GM19240 (cell line): ENCODE measurements around the gene TSSK2.
A peak's percentile ranks its signal among the peaks of the same experiment; 100 is the strongest.

Source experiments
- DNase-seq: peaks from one replicate; pipeline ENCODE4 v3.0.0; 2011; ENCODE audit warnings: low spot score; ENCODE audit not compliant: insufficient read length

The TSSK2 gene

DNA sequence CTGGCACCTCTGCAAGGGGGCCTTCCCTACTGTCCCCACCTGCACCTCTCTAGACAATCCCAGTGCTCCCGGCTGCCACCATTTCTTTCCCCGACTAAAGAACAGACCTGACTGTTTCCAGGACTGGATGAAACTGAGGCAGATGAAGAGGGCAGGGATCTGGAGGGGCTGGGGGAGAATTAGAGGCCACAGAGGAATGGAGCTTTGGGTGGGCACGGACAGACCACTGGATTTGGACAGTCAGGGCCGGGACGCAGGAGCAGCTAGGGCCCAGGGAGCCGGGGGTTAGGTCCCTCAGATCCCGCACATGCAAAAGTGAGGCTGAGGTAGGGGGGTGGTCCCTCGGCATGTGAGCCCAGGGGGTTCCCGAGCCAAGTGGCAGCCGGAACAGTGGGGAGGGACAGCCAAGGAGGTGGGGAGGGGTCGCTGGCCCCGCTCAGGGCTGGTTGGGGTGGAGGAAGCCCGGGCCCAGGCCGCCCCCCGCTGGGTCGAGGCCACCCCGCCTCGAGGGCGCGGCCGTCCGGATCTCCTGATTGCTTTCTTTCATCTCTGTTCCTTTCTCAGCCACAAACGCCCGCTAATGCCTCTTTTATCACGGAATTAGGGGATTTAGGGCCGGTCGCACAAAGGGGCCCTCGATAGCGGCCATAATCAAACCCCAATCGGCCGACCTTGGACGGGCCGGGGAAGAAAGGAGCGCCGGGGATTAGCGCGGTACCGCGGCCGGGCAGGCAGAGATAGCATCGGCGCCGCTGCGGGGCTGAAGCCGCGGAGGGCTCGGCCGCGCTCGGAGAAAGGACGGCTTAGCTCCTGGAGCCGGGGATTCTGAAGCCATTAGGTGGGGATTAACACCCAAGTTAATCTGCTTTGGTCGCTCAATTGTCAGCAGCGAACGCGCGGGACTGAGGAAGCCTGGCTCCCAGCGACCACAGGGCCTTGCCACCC lies 38.2 kb downstream of the TSSK2 start:
- DNase-seq, result no peak

DNA sequence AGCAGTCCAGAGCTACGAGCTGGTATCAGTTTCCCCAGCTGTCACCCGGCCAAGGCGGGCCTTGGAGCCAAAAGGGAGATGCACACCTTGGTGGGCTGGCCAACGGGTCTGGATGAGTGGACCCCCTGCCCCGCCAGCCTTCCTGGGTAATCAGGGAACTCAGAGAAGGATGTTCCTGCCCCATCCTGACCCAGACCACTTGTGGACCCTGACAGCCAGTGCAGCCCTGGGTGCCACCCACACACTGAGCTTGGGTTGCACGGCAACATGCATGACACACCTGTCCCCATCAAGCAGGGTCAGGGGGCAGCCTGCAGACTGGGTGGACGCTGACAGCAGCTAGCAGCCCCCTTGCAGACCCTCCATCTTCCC lies 38.8 kb downstream of the TSSK2 start:
- no peak for DNase-seq

DNA sequence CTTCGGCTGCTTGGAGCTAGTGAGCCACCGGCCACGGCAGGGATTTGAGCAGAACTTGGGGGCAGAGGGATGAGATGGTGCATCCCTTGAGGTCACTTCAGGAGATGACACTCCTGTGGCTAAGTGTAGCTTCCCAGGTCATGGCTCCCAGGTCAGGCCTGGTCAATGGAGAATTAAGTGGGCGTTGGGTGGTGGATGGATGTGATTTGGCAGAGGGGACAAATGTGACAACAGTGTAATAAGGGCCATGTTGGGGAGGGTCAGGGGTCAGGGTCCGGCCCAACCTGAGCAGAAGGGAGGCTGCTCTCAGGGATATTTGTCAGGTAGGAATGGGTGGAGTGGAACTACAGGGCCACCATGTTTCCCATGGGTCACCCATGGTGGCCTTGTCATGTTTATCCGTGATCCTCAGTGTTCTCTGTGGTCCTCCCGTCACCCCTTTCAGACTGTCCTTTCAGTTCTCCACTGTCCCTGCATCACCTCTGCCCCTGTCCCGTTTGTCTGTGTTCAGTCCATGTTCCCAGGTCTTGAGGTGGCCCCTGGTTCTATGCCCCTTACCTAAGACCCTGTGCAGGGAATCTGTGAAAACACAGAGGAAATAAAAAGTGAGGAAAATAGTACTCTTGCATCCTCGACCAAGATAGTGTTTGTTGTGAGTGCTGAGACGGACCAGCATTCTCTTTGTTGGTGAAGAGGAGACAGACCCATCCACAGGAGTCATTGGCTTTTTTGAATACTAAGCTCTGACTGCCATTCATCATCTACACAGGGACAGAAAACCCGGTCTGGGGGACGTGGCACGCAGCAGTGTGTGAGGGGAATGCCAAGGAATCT lies 41.3 kb downstream of the TSSK2 start:
- no peak for DNase-seq

DNA sequence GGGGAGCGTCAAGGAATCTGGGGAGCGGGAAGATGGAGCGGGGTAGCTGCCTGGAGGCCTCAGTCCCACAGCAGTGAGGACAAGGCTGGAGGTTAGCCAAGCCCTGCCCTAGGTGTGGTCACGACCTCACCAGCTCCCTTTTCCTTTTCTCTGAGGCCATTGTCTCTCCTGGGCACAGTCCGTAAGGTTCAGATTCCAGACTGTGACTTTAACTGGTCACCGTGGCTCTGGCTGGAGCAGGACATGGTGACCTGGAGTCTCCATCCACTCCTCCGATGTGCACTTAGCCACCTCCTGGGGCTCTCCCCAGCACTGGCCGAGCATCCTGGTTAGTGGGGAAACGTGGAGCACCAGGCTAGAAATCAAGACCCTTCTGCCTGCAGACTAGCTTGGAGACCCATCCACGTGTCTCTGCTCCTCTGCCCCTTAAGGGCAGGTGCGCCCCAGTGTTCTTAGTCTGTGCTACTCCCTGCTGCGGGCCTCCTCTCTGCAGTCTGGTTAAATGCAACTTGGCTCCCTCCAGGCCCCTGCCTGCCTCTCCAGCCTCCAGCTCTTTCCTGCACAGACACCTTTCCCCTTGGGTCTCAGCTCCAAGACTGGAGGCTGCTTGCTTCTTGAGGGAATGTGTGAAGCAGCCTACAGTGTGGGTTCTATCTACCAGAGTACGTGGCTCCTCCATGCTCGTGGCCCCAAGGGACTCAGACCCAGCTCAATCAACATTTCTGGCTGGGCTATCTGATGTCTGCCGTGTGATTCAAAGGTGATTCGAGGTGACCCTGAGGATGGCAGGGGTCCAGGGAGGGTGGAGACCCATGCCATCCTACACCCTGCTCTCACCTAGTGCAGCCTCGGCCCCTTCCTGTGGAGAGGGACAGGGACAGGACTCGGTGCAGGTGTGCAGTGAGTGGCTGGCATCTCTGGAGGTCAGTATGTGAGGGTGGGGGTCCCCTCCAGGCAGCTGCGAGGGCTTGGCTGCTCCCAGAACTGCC lies 42.2 kb downstream of the TSSK2 start:
- DNase-seq, result no peak

DNA sequence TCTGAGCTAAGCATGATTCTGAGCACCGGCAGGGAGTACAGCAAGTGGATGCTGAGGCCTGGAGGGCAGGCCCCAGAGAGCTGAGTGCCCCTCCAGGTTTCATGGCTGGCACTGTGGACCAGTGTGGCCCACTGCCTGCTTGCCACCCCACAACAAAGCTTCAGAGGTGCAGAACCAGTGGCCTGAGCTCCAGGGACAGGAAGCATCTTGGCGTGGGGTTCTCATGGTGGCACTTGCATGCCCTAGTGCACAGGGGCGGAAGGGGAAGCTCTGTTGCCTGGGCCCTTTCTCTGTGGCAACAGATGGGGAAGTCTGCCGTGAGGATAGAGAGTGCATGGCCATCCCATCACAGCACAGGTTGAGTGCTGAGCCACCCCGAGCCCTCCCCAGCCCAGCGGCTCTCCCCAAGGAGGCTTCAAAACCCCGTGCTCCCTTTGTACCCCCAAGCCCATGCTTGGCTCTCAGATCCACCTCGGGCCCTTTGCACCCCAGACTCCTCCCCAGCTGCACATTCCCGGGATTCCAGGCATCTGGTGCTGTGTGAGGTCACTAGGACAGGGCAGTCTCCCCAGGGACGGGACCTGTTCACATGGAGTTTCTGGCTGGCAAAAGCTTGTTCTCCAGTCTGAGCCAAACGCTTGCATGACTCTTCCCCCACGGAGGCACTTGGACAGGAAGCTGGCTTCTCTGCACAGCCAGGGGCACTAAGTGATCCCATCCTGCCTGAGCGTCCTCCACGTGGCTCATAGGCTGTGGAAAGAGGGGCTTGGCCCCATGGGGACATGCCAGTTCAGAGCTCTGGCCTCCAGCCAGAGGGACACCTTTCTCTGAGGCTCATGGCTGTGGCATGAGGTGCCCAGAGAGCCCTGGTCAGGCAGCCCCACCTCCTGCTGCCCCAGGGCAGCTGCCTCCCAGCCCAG lies 43.3 kb downstream of the TSSK2 start:
- no peak for DNase-seq

DNA sequence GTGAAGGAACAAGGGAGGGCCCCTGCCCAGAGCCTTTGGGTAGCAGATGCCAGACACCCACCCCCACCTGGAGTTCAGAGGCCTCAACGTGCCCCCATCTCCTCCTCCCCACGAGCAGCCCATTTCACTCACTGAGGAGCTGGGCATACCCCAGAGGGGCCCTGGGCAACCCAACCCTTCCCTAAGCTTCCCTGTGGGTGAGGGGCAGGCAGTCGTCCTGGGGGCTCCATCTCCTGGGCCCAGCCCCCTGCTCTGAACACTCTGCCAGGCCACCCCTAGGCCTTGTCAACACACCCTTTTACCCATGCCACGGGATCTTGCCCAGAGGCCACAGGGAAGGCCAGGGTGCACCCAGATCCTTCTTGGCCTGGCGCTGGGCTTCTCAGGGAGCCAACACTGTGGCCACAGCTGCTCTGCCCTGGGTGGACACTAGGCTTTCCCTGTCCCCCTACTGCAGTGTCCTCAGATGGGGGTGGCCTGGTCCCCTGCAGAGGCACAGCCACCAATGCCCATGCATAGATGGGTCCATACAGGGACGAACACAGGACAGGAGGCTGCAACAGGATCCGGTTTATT lies 44.0 kb downstream of the TSSK2 start:
- DNase-seq, result no peak

DNA sequence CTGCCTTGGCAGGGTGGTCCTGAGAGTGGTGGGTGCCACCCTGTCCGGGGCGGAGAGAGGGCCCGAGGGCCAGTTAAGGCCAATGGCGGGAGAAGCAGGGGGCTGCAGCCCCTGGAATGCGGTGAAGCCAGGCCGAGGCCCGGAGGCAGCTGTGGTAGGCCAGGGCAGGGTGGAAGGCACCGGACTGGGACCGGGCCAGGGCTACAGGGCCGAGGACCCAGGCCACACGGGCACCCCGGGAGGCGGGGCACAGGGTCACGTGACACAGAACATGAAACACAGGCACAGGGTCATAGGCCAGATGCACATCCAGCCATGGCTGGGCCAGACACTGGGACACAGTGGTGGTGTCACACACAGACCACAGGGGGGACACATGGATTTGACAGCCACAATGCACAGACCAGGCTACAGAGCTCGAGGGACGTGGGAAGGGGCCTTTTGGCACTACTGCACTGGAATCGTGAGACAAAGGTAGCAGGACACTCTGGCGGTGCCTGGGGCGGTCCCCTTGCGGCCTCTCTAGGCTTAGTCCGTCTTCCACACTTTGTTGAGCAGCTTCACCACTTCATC lies 44.6 kb downstream of the TSSK2 start:
- no peak for DNase-seq

DNA sequence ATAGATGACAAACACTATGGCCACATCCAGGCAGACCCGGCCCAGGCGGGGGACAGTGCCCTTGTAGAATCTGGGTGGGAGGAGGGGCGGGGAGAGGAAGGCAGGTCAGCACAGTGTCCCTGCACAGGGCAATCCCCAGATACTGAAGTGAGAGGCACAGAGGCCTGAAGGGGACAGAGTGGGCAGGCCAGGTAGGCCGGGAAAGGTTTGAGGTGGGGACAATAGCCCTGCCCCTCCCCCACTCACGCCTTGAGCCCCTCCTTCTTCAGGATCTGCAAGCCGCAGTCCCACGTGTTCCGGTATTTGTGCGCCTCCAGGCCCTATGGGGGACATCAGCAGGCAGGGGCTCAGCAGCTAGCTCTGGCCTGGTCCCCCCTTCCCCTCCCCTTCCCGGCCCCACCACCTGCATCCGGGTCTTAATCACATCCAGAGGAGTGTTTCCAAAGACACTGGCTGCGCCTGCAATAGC lies 45.1 kb downstream of the TSSK2 start:
- no peak for DNase-seq

DNA sequence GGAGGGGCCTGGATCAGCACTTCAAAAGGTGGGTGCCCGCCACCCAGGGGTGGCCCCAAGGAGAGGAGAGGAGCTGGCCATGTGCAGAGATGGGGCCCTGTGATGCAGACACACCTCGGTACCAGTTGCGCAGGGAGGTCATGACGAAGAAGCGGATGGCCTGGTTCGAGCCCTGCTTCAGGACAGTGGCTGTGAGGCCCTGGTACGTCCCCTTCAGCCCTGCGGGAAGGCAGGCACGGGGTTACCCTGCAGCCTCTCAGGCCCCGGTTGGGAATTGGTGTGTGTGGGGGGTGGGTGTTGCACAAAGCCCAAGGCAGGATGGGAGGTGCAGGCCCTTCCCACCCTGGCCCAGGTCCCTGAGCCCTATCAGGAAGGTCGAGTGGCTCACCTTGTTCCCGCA lies 45.6 kb downstream of the TSSK2 start:
- DNase-seq, result no peak

DNA sequence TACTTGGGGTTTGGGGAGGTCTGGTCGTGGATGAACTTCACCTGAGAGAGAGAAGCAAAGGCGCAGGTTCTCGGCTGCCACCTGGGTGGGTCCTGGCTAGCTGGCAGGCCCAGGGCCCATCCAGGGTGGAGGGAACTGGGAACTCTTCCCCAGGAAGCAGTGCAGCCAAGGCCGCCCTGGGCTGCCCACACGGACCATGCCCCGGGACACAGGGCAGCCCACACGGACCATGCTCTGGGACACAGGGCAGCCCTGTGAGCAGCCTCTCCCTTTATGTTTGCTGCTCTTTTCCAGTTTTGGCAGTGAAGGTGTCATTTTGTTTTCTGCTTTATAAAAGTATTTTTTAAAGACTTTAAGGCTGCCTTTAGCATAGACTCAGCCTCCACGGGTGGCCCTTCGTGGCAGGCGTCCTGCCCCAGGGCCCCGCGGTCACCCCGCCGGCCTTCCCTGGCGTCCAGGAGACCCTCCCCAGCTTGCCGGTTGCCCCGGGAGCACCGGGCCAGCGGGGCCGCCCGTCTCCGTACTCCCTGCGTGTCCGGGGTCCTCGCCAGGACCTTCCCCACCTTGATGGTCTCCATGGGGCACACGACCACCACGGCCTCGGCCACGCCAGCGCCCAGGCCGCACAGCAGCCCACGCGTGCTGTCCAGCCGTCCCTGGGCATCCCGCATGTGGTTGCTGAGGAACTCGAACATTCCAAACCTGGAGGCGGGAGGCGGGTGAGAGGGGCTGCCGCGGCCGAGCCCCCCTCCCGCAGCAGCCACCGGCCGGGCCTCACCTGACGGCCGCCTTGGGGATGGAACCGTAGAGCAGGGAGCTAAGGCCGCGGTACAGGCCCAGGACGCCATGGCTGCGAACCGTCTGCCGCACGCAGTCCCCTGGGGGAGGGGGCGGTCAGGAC lies 46.3 kb downstream of the TSSK2 start:
- no peak for DNase-seq

DNA sequence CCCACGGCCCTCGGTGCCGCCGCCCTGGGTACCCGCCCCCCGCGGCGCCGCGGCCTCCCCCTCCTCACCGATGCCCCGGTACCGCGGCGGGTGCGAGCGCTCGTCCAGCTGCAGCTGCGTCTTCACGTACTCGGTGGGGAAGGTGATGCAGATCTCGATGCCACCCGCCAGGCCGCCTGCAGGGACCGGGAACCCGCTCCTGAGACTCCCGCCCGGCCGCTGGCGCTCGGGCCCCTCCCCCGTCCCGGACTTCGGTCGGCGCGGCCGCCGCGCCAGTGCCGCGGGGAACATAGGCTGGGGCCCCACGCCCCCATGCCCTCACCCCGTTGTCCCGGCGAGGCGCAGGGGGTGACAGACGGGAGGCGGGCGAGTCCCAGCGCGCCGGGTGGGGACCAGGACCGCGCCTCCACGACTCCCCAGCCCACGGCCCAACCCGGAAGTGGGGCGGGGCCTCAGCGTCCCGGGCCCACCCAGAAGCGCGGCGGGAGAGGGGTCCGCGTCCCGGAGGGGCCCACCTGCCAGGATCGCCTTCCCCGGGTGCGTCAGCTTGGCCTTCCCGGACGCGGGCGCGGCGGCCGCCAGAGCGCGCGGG lies 47.1 kb downstream of the TSSK2 start:
- no peak for DNase-seq

DNA sequence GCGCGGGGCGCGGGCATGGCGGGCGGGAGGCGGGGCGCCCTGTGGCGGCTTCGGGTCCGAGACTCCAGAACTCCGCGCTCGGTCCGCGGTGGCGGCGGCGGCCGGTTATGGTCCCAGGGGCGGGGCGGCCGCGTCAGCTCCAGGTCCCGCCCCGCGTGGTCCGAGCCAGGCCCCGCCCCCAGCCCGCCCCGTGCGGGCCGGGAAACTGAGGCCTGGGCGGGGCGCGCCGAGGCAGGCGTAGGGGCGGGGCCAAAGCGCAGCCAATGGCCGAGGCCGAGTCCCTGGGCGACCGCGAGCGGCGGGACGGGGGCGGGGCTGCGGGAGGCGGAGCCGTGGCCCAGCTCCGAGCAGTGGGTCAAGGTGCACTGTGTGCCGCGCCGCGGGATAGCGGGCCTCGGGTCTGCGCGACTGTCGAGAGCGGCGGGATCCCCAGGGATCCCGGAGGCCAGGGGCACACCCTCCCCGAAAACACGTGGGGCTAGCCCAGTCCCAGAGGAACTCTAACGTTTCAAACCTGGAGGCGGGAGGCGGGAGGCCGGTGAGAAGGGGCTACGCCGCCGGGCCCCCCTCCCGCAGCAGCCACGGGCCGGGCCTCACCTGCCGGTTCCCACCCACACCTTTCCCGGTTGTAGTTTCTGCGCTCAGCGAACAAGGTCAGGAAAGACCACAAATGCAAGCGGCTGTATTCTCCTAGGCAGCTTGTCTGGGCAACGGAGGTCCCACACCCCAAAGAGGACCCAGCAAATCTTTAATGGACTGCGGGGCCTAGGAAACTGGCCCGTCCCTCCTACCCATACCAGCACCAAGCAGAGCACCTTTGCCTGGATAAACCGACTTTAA lies 47.8 kb downstream of the TSSK2 start, which contains the start of gene SLC25A1:
TSS of gene SLC25A1 (minus strand) at position 80 of the 840 bp plus-strand sequence. CDS start at position 17, 63 bp downstream.
- peak; percentile 89 for DNase-seq

DNA sequence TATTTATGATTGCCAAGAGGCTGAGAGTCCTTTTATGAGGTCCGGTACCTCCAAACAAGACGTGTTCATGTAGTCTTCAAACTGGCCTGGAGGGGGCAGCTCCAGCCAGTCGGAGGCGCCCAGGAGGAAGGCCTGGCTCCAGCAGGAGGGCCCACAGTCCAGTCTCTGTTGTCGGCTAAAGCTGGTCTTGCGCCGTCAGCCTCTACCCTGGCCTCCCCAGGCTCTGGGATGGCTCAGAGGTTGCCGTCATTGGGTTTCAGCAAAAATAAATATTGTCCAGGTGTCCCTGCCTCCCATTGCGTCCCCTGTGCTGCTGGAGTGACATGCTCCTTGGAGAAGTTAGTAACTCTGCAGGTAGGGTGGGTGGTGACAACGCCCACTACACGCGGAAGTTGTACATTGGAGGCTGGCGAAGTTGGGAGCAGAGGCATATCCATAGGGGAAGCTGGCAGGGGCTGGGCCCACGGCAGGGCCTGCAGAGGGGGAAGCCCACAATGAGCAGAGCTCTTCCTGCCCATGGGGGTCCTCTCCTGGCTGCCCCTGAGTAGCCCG lies 48.5 kb downstream of the TSSK2 start:
- DNase-seq, result peak; percentile 56

DNA sequence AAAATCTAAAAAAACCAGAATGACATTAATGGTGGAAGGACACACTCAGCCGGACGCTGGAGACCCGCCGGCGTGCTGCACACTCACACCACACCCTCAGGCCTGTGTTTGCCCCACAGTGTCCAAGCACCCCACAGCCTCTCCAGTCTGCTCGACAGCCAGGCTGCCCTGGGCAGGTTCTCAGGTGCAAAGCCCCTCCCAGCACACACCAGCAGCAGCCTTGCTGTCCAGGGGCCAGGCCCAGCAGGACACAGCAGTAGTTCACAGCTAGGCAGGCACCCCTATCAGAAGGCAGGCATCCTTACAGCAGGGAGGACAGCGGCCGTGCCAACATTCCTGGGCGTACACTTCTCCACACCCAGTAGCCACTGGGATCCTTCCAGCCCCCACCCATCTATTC lies 49.1 kb downstream of the TSSK2 start:
- no peak for DNase-seq

DNA sequence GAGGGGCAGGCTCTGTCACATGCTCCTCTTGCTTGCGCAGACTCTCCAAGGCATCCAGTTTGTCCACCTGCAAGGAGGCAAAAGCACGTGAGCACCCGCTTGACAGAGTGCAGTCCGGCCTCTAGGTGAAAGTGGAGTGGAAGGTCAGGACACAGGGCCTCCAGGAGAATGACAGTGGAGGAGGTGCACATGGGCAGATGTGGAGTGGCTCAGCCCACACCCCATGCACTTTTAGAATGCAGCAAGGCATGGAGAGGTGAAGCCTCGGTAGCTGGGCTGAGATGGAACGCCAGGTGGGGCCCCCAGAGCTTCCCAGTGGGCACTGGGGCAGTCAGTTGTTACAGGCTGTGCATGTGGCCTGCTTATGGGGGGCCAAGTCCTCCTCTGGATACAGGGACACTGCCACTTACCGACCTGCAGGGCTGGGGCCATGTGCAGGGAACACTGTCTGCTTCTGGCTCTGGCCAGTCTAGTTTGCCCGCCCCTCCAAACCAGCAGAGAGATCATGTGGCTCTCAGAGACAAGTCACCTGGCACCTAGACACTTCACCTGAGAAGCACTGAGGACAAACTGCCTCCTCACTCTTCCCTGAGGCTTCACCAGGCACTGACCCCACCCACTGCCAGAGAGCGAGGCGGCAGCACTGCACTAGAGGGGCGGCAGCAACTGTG lies 49.8 kb downstream of the TSSK2 start:
- no peak for DNase-seq
